Measurements from ENCODE around the gene NKTR.

- TF ChIP-seq, protein P1, sequence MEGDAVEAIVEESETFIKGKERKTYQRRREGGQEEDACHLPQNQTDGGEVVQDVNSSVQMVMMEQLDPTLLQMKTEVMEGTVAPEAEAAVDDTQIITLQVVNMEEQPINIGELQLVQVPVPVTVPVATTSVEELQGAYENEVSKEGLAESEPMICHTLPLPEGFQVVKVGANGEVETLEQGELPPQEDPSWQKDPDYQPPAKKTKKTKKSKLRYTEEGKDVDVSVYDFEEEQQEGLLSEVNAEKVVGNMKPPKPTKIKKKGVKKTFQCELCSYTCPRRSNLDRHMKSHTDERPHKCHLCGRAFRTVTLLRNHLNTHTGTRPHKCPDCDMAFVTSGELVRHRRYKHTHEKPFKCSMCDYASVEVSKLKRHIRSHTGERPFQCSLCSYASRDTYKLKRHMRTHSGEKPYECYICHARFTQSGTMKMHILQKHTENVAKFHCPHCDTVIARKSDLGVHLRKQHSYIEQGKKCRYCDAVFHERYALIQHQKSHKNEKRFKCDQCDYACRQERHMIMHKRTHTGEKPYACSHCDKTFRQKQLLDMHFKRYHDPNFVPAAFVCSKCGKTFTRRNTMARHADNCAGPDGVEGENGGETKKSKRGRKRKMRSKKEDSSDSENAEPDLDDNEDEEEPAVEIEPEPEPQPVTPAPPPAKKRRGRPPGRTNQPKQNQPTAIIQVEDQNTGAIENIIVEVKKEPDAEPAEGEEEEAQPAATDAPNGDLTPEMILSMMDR (conservative IDR thresholded peaks at IDR 0.05; ENCODE audit: low read depth, low read length), result no peak
- TF ChIP-seq EZH2 (IDR thresholded peaks at IDR 0.05; ENCODE audit: borderline replicate concordance, low read depth, low read length, poor library complexity, severe bottlenecking), result no peak
Measured at GRCh38 chr3:42697289-42698051, 97.0 kb downstream of the NKTR start.

Data from A673 (cell line).